Naive B cell (primary cell): Measurements from ENCODE around the gene CUX1. TPM values are rescaled to one million over a fixed set of nuclear protein-coding genes. Genes with fewer than 3 reads are reported as not detected.

Experiments used
- ATAC-seq, 2 donors: fragments of 150-1000 bp; cut with Tn5 transposase; 2 replicates each; pipeline ENCODE4 v1.10.0; 2021; ENCODE audit warnings: low read depth in 2 of 2, mild to moderate bottlenecking in 2 of 2, moderate library complexity in 2 of 2
- DNase-seq: peaks from one replicate; pipeline ENCODE4 v3.0.0; 2022
- H3K27ac Mint-ChIP-seq, 6 donors: one replicate each; pipeline ENCODE4 v1.8.0; 2020 to 2022; ENCODE audit warnings: mild to moderate bottlenecking in 6 of 6, mixed read lengths in 6 of 6, moderate library complexity in 5 of 6, inconsistent platforms in 2 of 6
- H3K27me3 Mint-ChIP-seq, 3 donors: one replicate each; pipeline ENCODE4 v1.8.0; 2021 to 2022; ENCODE audit warnings: mixed read lengths in 3 of 3, mild to moderate bottlenecking in 1 of 3
- H3K36me3 Mint-ChIP-seq, 2 donors: one replicate each; pipeline ENCODE4 v1.8.0; 2020 to 2022; ENCODE audit warnings: mixed read lengths in 2 of 2, inconsistent platforms in 1 of 2, mild to moderate bottlenecking in 1 of 2
- H3K4me1 Mint-ChIP-seq, 3 donors: one replicate each; pipeline ENCODE4 v1.8.0; 2020 to 2022; ENCODE audit warnings: mixed read lengths in 3 of 3, inconsistent platforms in 1 of 3, mild to moderate bottlenecking in 1 of 3, moderate library complexity in 1 of 3
- H3K4me3 Mint-ChIP-seq, 8 donors: one replicate each; pipeline ENCODE4 v1.8.0; 2020 to 2022; ENCODE audit warnings: mild to moderate bottlenecking in 8 of 8, mixed read lengths in 8 of 8, moderate library complexity in 8 of 8, inconsistent platforms in 2 of 8
- H3K9me3 Mint-ChIP-seq, 7 donors: one replicate each; pipeline ENCODE4 v1.8.0; 2020 to 2022; ENCODE audit warnings: mixed read lengths in 7 of 7, mild to moderate bottlenecking in 5 of 7, inconsistent platforms in 2 of 7, moderate library complexity in 1 of 7
- polyA plus RNA-seq, 6 donors: library from polyadenylated mRNA; unstranded; fragments of 300-500 nt; fragmentation: Illumina TruSeq; gene quantifications; one replicate each; pipeline ENCODE4 v1.2.3, GENCODE V29; 2021; ENCODE audit warnings: low read depth in 6 of 6

CUX1 gene
- polyA plus RNA-seq, 6 donors from 2014 or later, result 0.66 to 31.5 (median 14.5) TPM

DNA sequence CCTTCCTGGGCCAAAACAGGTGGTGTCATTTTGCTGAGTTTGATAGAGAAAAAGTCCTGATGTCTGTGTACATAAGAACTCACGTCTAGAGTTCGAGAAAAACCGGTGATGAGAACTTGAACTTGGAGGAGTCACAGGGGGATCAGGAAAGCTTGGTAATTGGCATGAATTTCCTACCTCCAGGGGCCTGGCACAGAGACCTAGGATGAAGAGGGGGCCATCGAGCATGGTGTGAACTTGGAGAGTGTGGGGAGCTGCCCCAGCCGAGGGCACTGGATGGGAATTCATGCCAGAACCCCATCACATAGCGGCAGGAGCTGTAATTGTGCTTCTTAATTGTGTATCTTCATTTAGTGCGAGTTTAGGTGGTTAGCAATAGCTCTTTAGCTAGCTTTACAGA, 82.2 kb downstream of the CUX1 start:
- peak overlapping the region in 2 of 6 donors; percentile 7 to 28 for H3K27ac Mint-ChIP-seq
- peaks cover 16 to 36% (median 29%) of the 10 kb centered on the region in 3 donors for H3K4me1 Mint-ChIP-seq
- no peaks in the 10 kb centered on the region for H3K36me3 Mint-ChIP-seq
- no peaks in the 10 kb centered on the region for H3K9me3 Mint-ChIP-seq
- H3K27me3 Mint-ChIP-seq, result no peaks in the 10 kb centered on the region
- H3K4me3 Mint-ChIP-seq, result no peak overlapping the region
- DNase-seq (no peak), ATAC-seq (no peak)

- Mint-ChIP-seq H3K36me3 (no peaks in the 10 kb centered on the region), H3K27ac (no peak overlapping the region), H3K9me3 (no peaks in the 10 kb centered on the region), H3K27me3 (no peaks in the 10 kb centered on the region), H3K4me3 (no peak overlapping the region), H3K4me1 (peaks cover 21 to 41% (median 32%) of the 10 kb centered on the region in 3 donors)
- DNase-seq (no peak), ATAC-seq (no peak)
These were observed 82.7 kb downstream of the CUX1 start for GRCh38 chr7:101900103-101900502.

- ATAC-seq (no peak), DNase-seq (no peak)
- H3K4me1 Mint-ChIP-seq, result peaks cover 22 to 45% (median 28%) of the 10 kb centered on the region in 3 donors
- H3K9me3 Mint-ChIP-seq, result no peaks in the 10 kb centered on the region
- peak overlapping the region in 1 of 6 donors; percentile 37 for H3K27ac Mint-ChIP-seq
- H3K27me3 Mint-ChIP-seq, result no peaks in the 10 kb centered on the region
- H3K4me3 Mint-ChIP-seq, result no peak overlapping the region
- no peaks in the 10 kb centered on the region for H3K36me3 Mint-ChIP-seq
These were observed 84.5 kb downstream of the CUX1 start for GRCh38 chr7:101901661-101902491.

DNA sequence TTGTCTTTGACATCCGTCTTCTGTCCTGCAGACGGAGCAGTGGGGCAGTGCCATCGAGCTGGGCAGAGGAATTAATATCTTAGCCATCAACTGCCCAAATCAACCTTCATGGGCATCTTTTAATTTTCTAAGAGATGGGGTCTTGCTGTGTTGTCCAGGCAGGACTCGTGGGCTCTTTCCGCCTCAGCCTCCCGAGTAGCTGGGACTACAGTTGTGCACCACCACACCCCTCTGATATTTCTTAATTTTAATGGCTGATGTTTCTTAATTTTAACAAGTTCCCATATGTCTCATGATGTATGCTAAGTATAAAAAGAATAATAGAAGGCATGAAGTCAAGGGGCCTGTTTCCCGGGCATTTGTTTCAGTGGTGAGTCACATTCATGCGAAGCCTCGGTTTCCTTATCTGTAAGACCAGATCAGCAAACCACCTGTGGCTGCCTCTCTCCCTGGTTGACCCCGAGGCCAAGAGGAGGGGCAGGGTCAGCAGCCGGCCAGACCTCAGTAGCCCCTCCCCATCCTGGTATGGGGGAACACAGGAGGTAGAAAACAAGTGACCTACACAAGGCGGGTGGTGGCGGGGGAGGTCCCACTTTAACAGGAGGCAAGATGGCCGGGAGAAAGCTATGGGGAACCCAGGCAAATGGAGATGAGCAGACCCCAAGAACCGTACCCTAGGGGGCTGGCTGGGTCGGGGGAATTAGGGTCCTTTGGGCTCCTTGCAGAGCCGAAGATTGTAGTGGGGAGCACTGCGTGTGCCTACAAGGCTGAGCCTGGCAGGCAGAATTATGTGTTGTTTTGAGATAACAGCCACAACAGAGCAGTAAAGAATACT, 85.5 kb downstream of the CUX1 start:
- Mint-ChIP-seq H3K36me3 (no peaks in the 10 kb centered on the region), H3K27me3 (no peaks in the 10 kb centered on the region), H3K27ac (peak overlapping the region in 5 of 6 donors; percentile 3 to 78 (median 63)), H3K4me3 (peak overlapping the region in 1 of 8 donors; percentile 61), H3K4me1 (peaks cover 23 to 41% (median 29%) of the 10 kb centered on the region in 3 donors), H3K9me3 (no peaks in the 10 kb centered on the region)
- ATAC-seq (no peak), DNase-seq (no peak)

DNA sequence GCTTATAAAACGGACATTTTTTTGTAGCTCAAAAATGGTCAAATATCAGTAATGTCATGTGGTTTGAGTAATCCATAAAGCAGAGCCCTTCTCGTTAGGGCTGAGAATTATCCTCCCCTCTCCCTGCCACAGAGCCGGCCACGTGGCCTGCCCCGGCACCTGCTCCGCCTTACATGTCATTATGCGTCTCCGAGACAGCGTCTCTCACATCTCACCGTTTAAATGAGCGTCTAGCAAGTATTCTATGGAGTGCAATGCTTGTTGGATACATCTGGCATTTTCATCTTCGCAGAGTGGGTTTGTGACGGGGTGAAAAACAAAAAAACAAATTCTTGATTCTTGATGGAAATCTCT, 86.1 kb downstream of the CUX1 start:
- H3K27ac Mint-ChIP-seq, result peak overlapping the region in 2 of 6 donors; percentile 63 to 83
- H3K4me3 Mint-ChIP-seq, result no peak overlapping the region
- no peak for DNase-seq
- H3K9me3 Mint-ChIP-seq, result no peaks in the 10 kb centered on the region
- no peaks in the 10 kb centered on the region for H3K27me3 Mint-ChIP-seq
- H3K4me1 Mint-ChIP-seq, result peaks cover 26 to 43% (median 31%) of the 10 kb centered on the region in 3 donors
- no peak for ATAC-seq
- no peaks in the 10 kb centered on the region for H3K36me3 Mint-ChIP-seq

DNA sequence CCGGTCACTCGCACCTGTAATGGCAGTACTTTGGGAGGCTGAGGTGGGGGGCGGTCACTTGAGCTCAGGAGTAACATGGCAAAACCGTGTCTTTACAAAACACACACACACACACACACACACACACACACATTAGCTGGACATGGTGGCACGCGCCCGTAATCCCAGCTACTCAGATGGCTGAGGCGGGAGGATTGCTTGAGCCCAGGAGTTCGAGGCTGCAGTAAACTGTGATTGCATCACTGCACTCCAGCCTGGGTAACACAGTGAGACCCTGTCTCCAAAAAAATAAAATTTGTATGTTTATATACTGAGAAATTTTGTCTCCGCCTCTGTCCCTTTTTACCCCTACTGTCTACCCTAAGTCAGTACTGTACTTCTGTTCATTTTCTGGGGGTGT, 86.6 kb downstream of the CUX1 start:
- DNase-seq (no peak), ATAC-seq (no peak)
- Mint-ChIP-seq H3K4me3 (no peak overlapping the region), H3K4me1 (peaks cover 29 to 47% (median 36%) of the 10 kb centered on the region in 3 donors), H3K27me3 (no peaks in the 10 kb centered on the region), H3K27ac (peak overlapping the region in 2 of 6 donors; percentile 58 to 63), H3K36me3 (no peaks in the 10 kb centered on the region), H3K9me3 (no peaks in the 10 kb centered on the region)

DNA sequence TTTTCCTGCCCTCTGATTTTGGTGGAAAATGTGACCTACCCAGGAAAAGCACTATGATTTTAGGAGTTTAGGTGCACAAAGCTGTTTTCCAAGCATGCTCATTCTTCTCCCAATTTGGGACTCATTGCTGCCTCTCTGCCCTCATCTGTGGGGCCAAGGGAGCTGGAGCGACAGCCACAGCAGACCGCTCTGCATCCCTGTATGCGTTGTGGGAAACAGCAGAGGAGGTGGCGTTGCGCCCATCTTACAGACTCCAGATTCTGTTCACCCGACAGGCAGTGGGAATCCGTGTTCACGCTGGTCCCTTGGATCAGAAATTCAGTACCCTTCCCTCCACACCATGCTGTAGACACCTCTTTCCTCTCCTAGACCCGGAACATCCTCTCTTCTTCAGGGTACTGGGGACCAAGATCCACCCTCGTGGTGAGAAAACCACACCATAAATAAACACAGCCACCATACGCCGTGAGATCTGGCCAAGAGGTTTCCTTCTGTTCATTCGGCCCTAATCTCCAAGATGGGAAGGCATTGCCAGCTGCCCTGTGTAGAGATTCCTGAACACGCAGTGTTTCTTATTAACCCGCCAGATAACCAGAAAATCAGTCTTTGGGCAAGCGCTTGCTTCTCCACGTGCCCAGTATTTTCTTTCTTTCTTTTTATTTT, 87.9 kb downstream of the CUX1 start:
- Mint-ChIP-seq H3K9me3 (no peaks in the 10 kb centered on the region), H3K36me3 (no peaks in the 10 kb centered on the region), H3K4me1 (peaks cover 24 to 47% (median 44%) of the 10 kb centered on the region in 3 donors), H3K4me3 (peak overlapping the region in 3 of 8 donors; percentile 13 to 77 (median 60)), H3K27me3 (no peaks in the 10 kb centered on the region), H3K27ac (peak overlapping the region in 5 of 6 donors; percentile 38 to 94 (median 81))
- no peak for DNase-seq
- ATAC-seq, result no peak

GRCh38 chr7:101906291-101907240, 89.1 kb downstream of the CUX1 start:
- H3K27me3 Mint-ChIP-seq, result no peaks in the 10 kb centered on the region
- no peak overlapping the region for H3K27ac Mint-ChIP-seq
- ATAC-seq, result no peak
- no peaks in the 10 kb centered on the region for H3K36me3 Mint-ChIP-seq
- no peak for DNase-seq
- no peaks in the 10 kb centered on the region for H3K9me3 Mint-ChIP-seq
- peaks cover 24 to 49% (median 47%) of the 10 kb centered on the region in 3 donors for H3K4me1 Mint-ChIP-seq
- no peak overlapping the region for H3K4me3 Mint-ChIP-seq

DNA sequence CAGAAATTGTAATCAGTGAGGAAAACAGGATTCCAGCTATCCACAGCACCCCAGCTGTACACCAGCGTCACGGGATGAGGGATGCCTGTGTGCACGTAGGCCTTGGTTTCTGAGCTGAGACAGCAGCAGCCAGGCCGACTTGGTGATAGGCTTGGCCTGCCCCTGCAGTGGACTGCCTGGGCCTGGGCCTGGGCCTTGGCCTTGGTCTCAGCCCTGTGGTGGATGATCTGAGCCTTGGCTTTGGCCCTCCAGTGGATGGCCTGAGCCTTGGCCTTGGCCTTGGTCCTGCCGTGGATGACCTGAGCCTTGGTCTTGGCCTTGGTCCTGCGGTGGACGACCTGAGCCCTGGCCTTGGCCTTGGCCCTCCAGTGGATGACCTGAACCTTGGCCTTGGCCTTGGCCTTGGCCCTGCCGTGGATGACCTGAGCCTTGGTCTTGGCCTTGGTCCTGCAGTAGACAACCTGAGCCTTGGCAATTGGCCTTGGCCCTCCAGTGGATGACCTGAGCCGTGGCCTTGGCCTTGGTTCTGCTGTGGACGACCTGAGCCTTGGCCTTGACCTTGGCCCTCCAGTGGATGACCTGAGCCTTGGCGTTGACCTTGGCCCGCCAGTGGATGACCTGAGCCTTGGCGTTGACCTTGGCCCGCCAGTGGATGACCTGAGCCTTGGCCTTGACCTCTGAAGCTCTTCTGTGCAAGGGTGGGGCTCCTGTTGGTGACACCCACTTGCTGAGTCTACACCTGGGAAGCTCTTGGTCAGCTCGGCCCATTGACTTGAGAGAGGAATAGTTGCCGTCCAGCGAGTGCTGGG, 93.8 kb downstream of the CUX1 start:
- ATAC-seq (no peak), DNase-seq (no peak)
- Mint-ChIP-seq H3K4me1 (peaks cover 27 to 48% (median 45%) of the 10 kb centered on the region in 3 donors), H3K9me3 (no peaks in the 10 kb centered on the region), H3K4me3 (no peak overlapping the region), H3K27ac (peak overlapping the region in 1 of 6 donors; percentile 39), H3K36me3 (peaks cover 0 to 4% of the 10 kb centered on the region in 2 donors), H3K27me3 (no peaks in the 10 kb centered on the region)

GRCh38 chr7:101911800-101912715, 94.6 kb downstream of the CUX1 start:
- DNase-seq (no peak), ATAC-seq (no peak)
- Mint-ChIP-seq H3K36me3 (peaks cover 6 to 12% of the 10 kb centered on the region in 2 donors), H3K4me1 (peaks cover 27 to 48% (median 44%) of the 10 kb centered on the region in 3 donors), H3K27me3 (no peaks in the 10 kb centered on the region), H3K9me3 (no peaks in the 10 kb centered on the region), H3K4me3 (no peak overlapping the region), H3K27ac (peak overlapping the region in 2 of 6 donors; percentile 10 to 85)

DNA sequence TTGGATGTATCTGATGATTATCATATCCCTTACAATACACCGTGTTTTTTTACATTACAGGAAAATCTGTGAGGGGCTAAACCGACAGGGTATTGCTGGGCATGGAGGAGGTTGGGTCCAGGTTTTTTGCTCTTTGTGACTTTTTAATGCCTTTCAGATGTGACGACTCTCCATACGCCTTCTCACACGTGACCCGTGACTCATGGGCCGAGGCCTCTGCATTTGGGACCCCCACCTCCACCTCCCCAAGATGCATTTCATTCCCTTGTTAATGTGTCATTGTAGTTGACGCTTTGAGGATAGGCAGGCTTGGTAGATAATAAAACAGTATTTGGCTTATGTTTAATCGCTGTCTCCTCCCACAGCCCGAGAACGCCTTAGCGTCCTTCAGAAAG, 95.3 kb downstream of the CUX1 start:
- Mint-ChIP-seq H3K27ac (peak overlapping the region in 2 of 6 donors; percentile 10 to 70), H3K27me3 (no peaks in the 10 kb centered on the region), H3K4me3 (no peak overlapping the region), H3K36me3 (peaks cover 9 to 13% of the 10 kb centered on the region in 2 donors), H3K9me3 (no peaks in the 10 kb centered on the region), H3K4me1 (peaks cover 27 to 44% (median 44%) of the 10 kb centered on the region in 3 donors)
- no peak for ATAC-seq
- no peak for DNase-seq
